Suprapubic skin (tissue), 4 donors: Measurements from ENCODE around the gene DCBLD1.

Experiments used
- CTCF ChIP-seq, 2 donors: fragments of 200-600 bp in 1 of 2; fragments of 450-650 bp in 1 of 2; sonication (generic) in 1 of 2; IDR thresholded peaks; one replicate each; pipeline ENCODE4 v1.5.1; 2016 to 2019; ENCODE audit warnings: antibody characterized with exemption in 2 of 2, mild to moderate bottlenecking in 1 of 2, moderate library complexity in 1 of 2
- EP300 ChIP-seq: sonication (generic); formaldehyde crosslinking; IDR thresholded peaks from one replicate; pipeline ENCODE4 v1.6.1; 2017; ENCODE audit warnings: antibody characterized with exemption
- POLR2A ChIP-seq, 2 donors: fragments of 450-650 bp; IDR thresholded peaks; one replicate each; pipeline ENCODE4 v1.6.1; 2017; ENCODE audit warnings: antibody characterized with exemption in 2 of 2, mild to moderate bottlenecking in 2 of 2, moderate library complexity in 2 of 2
- POLR2AphosphoS5 ChIP-seq, 3 donors: sonication (generic); formaldehyde crosslinking; IDR thresholded peaks; one replicate each; pipeline ENCODE4 v1.6.1; 2017; ENCODE audit warnings: antibody characterized with exemption in 3 of 3

DNA sequence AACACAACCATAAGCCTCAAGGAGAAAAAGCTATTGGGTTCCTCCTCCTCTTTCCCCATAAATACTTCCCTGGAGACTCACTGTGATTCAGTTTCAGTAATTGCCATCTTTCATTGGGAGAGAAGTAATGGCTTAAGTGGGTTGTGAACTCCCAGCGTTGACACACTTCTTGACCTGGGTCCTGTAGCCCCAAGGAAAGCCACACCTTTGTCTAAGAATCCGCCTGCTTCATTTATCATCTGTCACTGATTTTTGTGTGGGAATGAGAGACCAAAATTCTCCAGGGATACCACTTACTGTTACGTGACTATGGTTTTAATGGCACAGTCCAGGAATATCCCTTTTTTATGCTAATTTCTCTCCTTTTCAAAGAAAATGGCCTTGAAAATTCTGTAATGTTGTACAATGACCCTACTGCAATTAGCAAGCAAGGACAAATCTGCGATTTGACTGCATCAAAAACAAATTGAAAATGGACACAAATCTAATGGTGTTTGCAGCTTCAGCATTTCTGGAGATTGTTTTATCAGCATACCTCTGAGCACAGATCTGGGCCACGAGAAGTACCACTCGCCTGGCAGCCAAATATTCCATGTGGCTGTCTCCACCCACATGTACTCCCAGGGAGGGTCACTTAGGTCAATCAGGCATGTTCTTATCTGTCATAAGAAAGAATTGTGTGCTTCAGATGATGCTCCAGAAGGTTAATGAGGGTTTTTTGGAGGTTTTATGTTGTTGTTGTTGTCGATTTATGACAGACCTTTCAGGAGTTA lies 29.8 kb downstream of the DCBLD1 start:
- no peak for TF ChIP-seq CTCF (IDR thresholded peaks at IDR 0.05)
- no peak for TF ChIP-seq EP300
- TF ChIP-seq POLR2AphosphoS5 (IDR thresholded peaks at IDR 0.05), result no peak
- no peak for TF ChIP-seq POLR2A (IDR thresholded peaks at IDR 0.05)
